Kidney (tissue), 14 donors: Measurements from ENCODE around the gene SERTAD2. TPM values are rescaled to one million over a fixed set of nuclear protein-coding genes. Genes with fewer than 3 reads are reported as not detected.

Experiments used
- DNase-seq, 5 donors: peaks; one replicate each; pipeline ENCODE4 v3.0.0-alpha.2; 2013 to 2020
- FAIRE-seq: peaks from 2 replicates; lab custom pipeline; 2012; peaks lifted over from hg19 to GRCh38; lab: Jason Lieb, UNC
- H3K27ac ChIP-seq, 2 donors: one replicate each; pipeline ENCODE4 v1.7.0; 2013; ENCODE audit warnings: low read depth in 2 of 2, low read length in 2 of 2, inconsistent platforms in 1 of 2
- H3K27me3 ChIP-seq: one replicate; pipeline ENCODE4 v1.7.1; 2013; ENCODE audit warnings: low read length, inconsistent platforms; ENCODE audit not compliant: control insufficient read depth, insufficient read depth
- H3K36me3 ChIP-seq, 3 donors: one replicate each; pipeline versions ENCODE4 v1.7.0 to v1.7.1; 2013; ENCODE audit warnings: low read length in 3 of 3, control low read depth in 1 of 3, inconsistent platforms in 1 of 3; ENCODE audit not compliant: insufficient read depth in 3 of 3, control insufficient read depth in 2 of 3
- H3K4me1 ChIP-seq, 3 donors: one replicate each; pipeline versions ENCODE4 v1.7.0 to v1.7.1; 2013; ENCODE audit warnings: low read length in 3 of 3, inconsistent platforms in 1 of 3, low read depth in 1 of 3; ENCODE audit not compliant: control insufficient read depth in 2 of 3, insufficient read depth in 2 of 3
- H3K4me3 ChIP-seq, 3 donors: one replicate each; pipeline versions ENCODE4 v1.7.0 to v1.8.1; 2013; ENCODE audit warnings: low read length in 3 of 3, control low read depth in 1 of 3, inconsistent platforms in 1 of 3
- H3K9ac ChIP-seq, 3 donors: one replicate each; pipeline versions ENCODE4 v1.7.0 to v1.7.1; 2013; ENCODE audit warnings: low read length in 3 of 3, control low read depth in 1 of 3, inconsistent platforms in 1 of 3
- H3K9me3 ChIP-seq, 3 donors: one replicate each; pipeline versions ENCODE4 v1.7.0 to v1.7.1; 2013; ENCODE audit warnings: low read length in 3 of 3, control low read depth in 1 of 3, inconsistent platforms in 1 of 3; ENCODE audit not compliant: control insufficient read depth in 2 of 3, insufficient read depth in 1 of 3
- CTCF ChIP-seq: IDR thresholded peaks from 3 replicates; pipeline ENCODE4 v1.5.1; 2012; ENCODE audit warnings: mild to moderate bottlenecking, moderate library complexity, borderline replicate concordance; ENCODE audit not compliant: insufficient read depth; ENCODE audit errors: extremely low read depth
- intact Hi-C: fragments of 100-400 bp; cut with DNase I; formaldehyde crosslinking; loops from one replicate; pipeline ENCODE4 v1.11.1; 2022
- polyA plus RNA-seq: library from polyadenylated mRNA; stranded (reverse); fragments of 350-450 nt; fragmentation: Illumina TruSeq; extraction: RNeasy Lipid Tissue Mini Kit (QIAGEN cat#74804); gene quantifications from one replicate; pipeline ENCODE4 v1.2.3, GENCODE V29; 2014; ENCODE audit warnings: low read depth, low replicate concordance; ENCODE audit not compliant: insufficient read depth
- total RNA-seq: library from RNA; stranded (reverse); fragmentation: NEBNext Ultra II Directional; extraction: Animal tissue kit (Norgen Biotek cat#: 25700); gene quantifications from one replicate; pipeline ENCODE4 v1.2.1, GENCODE V29; 2021
- donor health status: control.
- donor health status: control.
- donor health status: control.
- donor health status: control.
- donor health status: control.
- donor health status: DM: yes; HTN: yes; CAD: no.
- donor health status: Normal renal cell carcinoma (clear cell type).

The SERTAD2 gene
- total and polyA plus RNA-seq, 2 donors from 2014 or later: 6.2 to 21.1 TPM

GRCh38 chr2:64672708-64673107 is 19.0 kb upstream of the SERTAD2 start:
- FAIRE-seq: no peak
- TF ChIP-seq CTCF: no peak
- Histone ChIP-seq H3K27ac (no peak overlapping the region), H3K9me3 (no peaks in the 10 kb centered on the region), H3K4me3 (no peak overlapping the region), H3K27me3 (no peaks in the 10 kb centered on the region), H3K4me1 (peaks cover 0 to 10% (median 2%) of the 10 kb centered on the region in 3 donors), H3K9ac (no peak overlapping the region), H3K36me3 (no peaks in the 10 kb centered on the region)
- no peak for DNase-seq
- intact Hi-C loops: no loop called here

GRCh38 chr2:64670047-64670446 is 16.3 kb upstream of the SERTAD2 start:
- Histone ChIP-seq H3K4me3 (no peak overlapping the region), H3K27me3 (no peaks in the 10 kb centered on the region), H3K9me3 (no peaks in the 10 kb centered on the region), H3K9ac (no peak overlapping the region), H3K4me1 (peaks cover 0 to 14% (median 2%) of the 10 kb centered on the region in 3 donors), H3K27ac (no peak overlapping the region), H3K36me3 (no peaks in the 10 kb centered on the region)
- peak; percentile 29 for FAIRE-seq
- TF ChIP-seq CTCF: no peak
- no peak for DNase-seq
- intact Hi-C loops: no loop called here

DNA sequence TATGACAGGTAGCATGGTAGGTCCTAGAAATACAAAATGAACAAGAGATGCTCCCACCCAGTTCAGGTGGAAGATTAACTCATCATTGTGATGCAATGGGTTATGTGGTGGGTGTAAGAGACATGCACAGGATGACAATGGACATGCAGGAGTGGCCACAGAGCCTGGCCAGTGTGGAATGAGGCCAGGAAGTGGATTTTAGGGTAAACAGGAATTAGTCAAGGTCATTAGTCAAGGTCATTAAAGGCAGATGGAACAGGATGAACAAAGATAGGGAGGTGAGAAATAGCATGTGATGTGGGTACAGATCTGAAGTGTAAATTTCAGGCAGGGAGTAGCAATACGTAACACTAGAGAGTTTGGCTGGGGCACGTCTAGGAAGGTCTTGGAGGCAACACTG is 15.6 kb upstream of the SERTAD2 start:
- no peak overlapping the region for H3K27ac ChIP-seq
- no peak overlapping the region for H3K4me3 ChIP-seq
- intact Hi-C loops: no loop called here
- H3K36me3 ChIP-seq: no peaks in the 10 kb centered on the region
- H3K9ac ChIP-seq: no peak overlapping the region
- FAIRE-seq (no peak), DNase-seq (no peak)
- H3K4me1 ChIP-seq: peaks cover 0 to 14% (median 2%) of the 10 kb centered on the region in 3 donors
- H3K27me3 ChIP-seq: no peaks in the 10 kb centered on the region
- TF ChIP-seq CTCF: no peak
- no peaks in the 10 kb centered on the region for H3K9me3 ChIP-seq

- no peak overlapping the region for H3K4me3 ChIP-seq
- H3K27ac ChIP-seq: no peak overlapping the region
- no peak for FAIRE-seq
- no peak for DNase-seq
- no peak for TF ChIP-seq CTCF
- H3K36me3 ChIP-seq: no peaks in the 10 kb centered on the region
- intact Hi-C loops: no loop called here
- no peaks in the 10 kb centered on the region for H3K27me3 ChIP-seq
- peaks cover 0 to 14% (median 2%) of the 10 kb centered on the region in 3 donors for H3K4me1 ChIP-seq
- no peak overlapping the region for H3K9ac ChIP-seq
- H3K9me3 ChIP-seq: no peaks in the 10 kb centered on the region
Observed at GRCh38 chr2:64668542-64668941, 14.8 kb upstream of the SERTAD2 start.
